ENCODE data around the gene PHACTR2. TPM values are rescaled to one million over a fixed set of nuclear protein-coding genes. Genes with fewer than 3 reads are reported as not detected.

Gene PHACTR2
- total and polyA plus RNA-seq, 2 of the 13 experiments (the other 11 are each of a cell fraction or from before 2014, with no cell fraction given) = 11.3 to 28.2 TPM

DNA sequence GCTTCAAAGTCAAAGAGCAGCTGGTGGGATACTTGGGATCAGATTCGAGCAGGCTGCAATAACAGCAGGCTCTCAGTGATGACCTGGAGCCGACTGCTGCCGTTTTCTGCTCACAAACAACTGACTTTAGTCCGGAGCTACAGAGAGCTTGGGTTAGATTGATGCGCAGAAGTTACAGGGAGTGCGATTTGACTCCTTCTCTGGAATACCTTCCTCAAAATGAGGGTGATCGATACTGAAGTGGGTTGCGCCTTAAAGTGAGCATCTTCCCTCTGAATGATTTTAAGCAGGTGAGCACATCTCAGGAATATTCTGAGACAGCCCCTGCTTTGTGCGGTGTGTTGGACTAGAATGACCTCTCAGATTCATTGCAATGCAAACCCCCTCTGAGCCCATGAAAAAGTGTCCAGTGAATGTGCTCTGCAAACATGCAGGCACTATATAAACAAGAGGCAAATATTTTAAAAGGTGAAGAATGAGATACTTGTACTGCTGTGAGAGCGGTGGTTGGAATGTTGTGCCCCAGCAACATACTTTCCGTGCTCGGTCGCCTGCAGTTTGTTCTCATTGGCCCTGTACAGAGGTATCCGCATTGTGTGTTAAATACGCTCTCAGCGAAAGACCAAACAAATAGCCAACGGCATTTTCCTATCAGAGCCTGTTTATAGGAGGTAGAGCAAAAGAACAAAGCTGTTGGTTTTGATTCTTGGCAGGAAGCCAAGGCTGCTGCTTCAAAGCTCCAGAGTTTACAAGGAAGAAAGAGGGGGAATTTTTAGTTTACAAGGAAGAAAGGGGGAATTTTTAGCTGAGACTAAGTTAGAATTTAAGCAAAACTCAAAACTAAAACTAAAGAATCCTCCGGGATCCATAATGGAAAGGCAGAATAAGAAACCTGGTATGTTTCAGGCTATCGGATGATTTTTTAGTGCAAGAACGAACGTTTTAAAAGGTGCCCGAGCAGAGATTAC is 67.7 kb downstream of the PHACTR2 start (continued):
- TF ChIP-seq ZNF607 (CRISPR knock-in tag; IDR thresholded peaks at IDR 0.05; ENCODE audit: borderline replicate concordance) = no peak
- TF ChIP-seq, protein P1, sequence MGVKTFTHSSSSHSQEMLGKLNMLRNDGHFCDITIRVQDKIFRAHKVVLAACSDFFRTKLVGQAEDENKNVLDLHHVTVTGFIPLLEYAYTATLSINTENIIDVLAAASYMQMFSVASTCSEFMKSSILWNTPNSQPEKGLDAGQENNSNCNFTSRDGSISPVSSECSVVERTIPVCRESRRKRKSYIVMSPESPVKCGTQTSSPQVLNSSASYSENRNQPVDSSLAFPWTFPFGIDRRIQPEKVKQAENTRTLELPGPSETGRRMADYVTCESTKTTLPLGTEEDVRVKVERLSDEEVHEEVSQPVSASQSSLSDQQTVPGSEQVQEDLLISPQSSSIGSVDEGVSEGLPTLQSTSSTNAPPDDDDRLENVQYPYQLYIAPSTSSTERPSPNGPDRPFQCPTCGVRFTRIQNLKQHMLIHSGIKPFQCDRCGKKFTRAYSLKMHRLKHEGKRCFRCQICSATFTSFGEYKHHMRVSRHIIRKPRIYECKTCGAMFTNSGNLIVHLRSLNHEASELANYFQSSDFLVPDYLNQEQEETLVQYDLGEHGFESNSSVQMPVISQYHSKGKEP (CRISPR knock-in tag; IDR thresholded peaks at IDR 0.05) = no peak
- no peak for TF ChIP-seq NPAS2 (CRISPR knock-in tag; IDR thresholded peaks at IDR 0.05; ENCODE audit: borderline replicate concordance)
- no peak for TF ChIP-seq ZKSCAN1 (IDR thresholded peaks at IDR 0.05; ENCODE audit: low read length)
- TF ChIP-seq TBP (CRISPR knock-in tag; IDR thresholded peaks at IDR 0.05) = 0 out of 2 replicates have a peak, but pooled peaks have one; percentile 35
- no peak for TF ChIP-seq NR3C1 (CRISPR knock-in tag; IDR thresholded peaks at IDR 0.05)
- TF ChIP-seq, protein P2, sequence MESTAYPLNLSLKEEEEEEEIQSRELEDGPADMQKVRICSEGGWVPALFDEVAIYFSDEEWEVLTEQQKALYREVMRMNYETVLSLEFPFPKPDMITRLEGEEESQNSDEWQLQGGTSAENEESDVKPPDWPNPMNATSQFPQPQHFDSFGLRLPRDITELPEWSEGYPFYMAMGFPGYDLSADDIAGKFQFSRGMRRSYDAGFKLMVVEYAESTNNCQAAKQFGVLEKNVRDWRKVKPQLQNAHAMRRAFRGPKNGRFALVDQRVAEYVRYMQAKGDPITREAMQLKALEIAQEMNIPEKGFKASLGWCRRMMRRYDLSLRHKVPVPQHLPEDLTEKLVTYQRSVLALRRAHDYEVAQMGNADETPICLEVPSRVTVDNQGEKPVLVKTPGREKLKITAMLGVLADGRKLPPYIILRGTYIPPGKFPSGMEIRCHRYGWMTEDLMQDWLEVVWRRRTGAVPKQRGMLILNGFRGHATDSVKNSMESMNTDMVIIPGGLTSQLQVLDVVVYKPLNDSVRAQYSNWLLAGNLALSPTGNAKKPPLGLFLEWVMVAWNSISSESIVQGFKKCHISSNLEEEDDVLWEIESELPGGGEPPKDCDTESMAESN (CRISPR knock-in tag; conservative IDR thresholded peaks at IDR 0.05) = 0 out of 2 replicates have a peak, but pooled peaks have one; percentile 21
- TF ChIP-seq, protein P3, sequence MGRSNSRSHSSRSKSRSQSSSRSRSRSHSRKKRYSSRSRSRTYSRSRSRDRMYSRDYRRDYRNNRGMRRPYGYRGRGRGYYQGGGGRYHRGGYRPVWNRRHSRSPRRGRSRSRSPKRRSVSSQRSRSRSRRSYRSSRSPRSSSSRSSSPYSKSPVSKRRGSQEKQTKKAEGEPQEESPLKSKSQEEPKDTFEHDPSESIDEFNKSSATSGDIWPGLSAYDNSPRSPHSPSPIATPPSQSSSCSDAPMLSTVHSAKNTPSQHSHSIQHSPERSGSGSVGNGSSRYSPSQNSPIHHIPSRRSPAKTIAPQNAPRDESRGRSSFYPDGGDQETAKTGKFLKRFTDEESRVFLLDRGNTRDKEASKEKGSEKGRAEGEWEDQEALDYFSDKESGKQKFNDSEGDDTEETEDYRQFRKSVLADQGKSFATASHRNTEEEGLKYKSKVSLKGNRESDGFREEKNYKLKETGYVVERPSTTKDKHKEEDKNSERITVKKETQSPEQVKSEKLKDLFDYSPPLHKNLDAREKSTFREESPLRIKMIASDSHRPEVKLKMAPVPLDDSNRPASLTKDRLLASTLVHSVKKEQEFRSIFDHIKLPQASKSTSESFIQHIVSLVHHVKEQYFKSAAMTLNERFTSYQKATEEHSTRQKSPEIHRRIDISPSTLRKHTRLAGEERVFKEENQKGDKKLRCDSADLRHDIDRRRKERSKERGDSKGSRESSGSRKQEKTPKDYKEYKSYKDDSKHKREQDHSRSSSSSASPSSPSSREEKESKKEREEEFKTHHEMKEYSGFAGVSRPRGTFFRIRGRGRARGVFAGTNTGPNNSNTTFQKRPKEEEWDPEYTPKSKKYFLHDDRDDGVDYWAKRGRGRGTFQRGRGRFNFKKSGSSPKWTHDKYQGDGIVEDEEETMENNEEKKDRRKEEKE (IDR thresholded peaks at IDR 0.05) = no peak
- TF ChIP-seq, protein P4, sequence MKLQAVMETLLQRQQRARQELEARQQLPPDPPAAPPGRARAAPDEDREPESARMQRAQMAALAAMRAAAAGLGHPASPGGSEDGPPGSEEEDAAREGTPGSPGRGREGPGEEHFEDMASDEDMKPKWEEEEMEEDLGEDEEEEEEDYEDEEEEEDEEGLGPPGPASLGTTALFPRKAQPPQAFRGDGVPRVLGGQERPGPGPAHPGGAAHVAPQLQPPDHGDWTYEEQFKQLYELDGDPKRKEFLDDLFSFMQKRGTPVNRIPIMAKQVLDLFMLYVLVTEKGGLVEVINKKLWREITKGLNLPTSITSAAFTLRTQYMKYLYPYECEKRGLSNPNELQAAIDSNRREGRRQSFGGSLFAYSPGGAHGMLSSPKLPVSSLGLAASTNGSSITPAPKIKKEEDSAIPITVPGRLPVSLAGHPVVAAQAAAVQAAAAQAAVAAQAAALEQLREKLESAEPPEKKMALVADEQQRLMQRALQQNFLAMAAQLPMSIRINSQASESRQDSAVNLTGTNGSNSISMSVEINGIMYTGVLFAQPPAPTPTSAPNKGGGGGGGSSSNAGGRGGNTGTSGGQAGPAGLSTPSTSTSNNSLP (IDR thresholded peaks at IDR 0.05; ENCODE audit: low read depth, low read length) = peak; percentile 88
- TF ChIP-seq, protein P5, sequence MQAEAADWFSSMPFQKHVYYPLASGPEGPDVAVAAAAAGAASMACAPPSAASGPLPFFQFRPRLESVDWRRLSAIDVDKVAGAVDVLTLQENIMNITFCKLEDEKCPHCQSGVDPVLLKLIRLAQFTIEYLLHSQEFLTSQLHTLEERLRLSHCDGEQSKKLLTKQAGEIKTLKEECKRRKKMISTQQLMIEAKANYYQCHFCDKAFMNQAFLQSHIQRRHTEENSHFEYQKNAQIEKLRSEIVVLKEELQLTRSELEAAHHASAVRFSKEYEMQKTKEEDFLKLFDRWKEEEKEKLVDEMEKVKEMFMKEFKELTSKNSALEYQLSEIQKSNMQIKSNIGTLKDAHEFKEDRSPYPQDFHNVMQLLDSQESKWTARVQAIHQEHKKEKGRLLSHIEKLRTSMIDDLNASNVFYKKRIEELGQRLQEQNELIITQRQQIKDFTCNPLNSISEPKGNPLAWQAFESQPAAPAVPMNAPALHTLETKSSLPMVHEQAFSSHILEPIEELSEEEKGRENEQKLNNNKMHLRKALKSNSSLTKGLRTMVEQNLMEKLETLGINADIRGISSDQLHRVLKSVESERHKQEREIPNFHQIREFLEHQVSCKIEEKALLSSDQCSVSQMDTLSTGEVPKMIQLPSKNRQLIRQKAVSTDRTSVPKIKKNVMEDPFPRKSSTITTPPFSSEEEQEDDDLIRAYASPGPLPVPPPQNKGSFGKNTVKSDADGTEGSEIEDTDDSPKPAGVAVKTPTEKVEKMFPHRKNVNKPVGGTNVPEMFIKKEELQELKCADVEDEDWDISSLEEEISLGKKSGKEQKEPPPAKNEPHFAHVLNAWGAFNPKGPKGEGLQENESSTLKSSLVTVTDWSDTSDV (CRISPR knock-in tag; IDR thresholded peaks at IDR 0.05) = no peak
- TF ChIP-seq NONO (IDR thresholded peaks at IDR 0.05) = no peak
- peak; percentile 90; the same call in 1 of the 2 replicates for TF ChIP-seq NONO (CRISPR knock-in tag; conservative IDR thresholded peaks at IDR 0.05)
- TF ChIP-seq RFXAP (CRISPR knock-in tag; IDR thresholded peaks at IDR 0.05; ENCODE audit: borderline replicate concordance) = peak; percentile 97
- 0 out of 2 replicates have a peak, but pooled peaks have one; percentile 89 for TF ChIP-seq ARID2 (CRISPR knock-in tag; IDR thresholded peaks at IDR 0.05; ENCODE audit: borderline replicate concordance)
- TF ChIP-seq, protein P6, sequence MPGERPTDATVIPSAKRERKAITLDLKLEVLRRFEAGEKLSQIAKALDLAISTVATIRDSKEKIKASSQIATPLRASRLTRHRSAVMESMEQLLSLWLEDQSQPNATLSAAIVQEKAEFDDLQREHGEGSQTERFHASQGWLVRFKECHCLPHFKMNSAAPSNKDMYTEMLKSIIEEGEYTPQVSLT (CRISPR knock-in tag; IDR thresholded peaks at IDR 0.05; ENCODE audit: borderline replicate concordance, low read depth) = no peak

Measured in HepG2 (cell line).